RWPE1 (cell line): Measurements from ENCODE around the gene TRPM3.
"Not testable (repeated sequence)": the region's sequence is repeated elsewhere in the genome, so short reads cannot be mapped to it uniquely, and the experiment has no call there.

Source experiments
- CTCF ChIA-PET: fragments of 350-600 bp; sonication (Branson Sonifier 250); formaldehyde crosslinking; extraction: SDS; loops from one replicate; lab custom pipeline; 2021; lab: Yijun Ruan, JAX
- POLR2A ChIA-PET: fragments of 400-600 bp; formaldehyde crosslinking; extraction: SDS; loops from one replicate; lab custom pipeline; 2020; ENCODE audit warnings: antibody characterized with exemption; ENCODE audit not compliant: low non-redundant PET; lab: Yijun Ruan, JAX
- DNase-seq: peaks from one replicate; pipeline ENCODE4 v3.0.0; 2012; ENCODE audit warnings: low spot score
- H3K27ac ChIP-seq: fragments of 450-650 bp; 2 replicates; pipeline ENCODE4 v1.5.1; 2017
- TF ChIP-seq, protein P1 (sequence below): fragments of 450-650 bp; conservative IDR thresholded peaks from 2 replicates; pipeline ENCODE4 v1.5.1; 2017; ENCODE audit warnings: low read depth, mild to moderate bottlenecking

Gene TRPM3

GRCh38 chr9:70639853-70640814 lies 481.3 kb downstream of the TRPM3 start:
- TF ChIP-seq, protein P1, sequence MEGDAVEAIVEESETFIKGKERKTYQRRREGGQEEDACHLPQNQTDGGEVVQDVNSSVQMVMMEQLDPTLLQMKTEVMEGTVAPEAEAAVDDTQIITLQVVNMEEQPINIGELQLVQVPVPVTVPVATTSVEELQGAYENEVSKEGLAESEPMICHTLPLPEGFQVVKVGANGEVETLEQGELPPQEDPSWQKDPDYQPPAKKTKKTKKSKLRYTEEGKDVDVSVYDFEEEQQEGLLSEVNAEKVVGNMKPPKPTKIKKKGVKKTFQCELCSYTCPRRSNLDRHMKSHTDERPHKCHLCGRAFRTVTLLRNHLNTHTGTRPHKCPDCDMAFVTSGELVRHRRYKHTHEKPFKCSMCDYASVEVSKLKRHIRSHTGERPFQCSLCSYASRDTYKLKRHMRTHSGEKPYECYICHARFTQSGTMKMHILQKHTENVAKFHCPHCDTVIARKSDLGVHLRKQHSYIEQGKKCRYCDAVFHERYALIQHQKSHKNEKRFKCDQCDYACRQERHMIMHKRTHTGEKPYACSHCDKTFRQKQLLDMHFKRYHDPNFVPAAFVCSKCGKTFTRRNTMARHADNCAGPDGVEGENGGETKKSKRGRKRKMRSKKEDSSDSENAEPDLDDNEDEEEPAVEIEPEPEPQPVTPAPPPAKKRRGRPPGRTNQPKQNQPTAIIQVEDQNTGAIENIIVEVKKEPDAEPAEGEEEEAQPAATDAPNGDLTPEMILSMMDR = peak; percentile 63
- DNase-seq = peak; percentile 46
- no peak overlapping the region for H3K27ac ChIP-seq
- POLR2A ChIA-PET = no interaction called here
- CTCF ChIA-PET = interaction anchor here (0.6 to 1.7 kb wide), 23 partner anchors 13 to 644 kb away, joined by 3 to 21 read pairs (median 3); no protein-coding TSS in a partner anchor

DNA sequence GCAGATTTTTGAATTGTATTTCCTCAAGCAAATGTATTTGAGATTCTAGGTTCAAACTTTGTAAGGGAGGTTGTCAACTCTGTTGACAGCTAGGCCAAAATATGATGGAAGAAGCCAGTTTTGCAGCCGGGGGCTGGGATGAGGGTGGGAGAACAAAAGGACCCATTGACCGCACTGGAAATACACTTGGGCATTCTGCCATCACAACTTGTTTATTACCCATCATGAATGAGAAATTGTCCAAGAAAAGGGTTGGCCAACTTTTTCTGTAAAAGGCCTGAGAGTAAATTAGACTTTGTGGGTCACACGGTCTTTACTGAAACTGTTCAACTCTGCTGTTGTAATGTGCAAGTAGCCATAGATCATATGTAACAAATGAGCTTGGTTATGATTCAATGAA lies 485.6 kb downstream of the TRPM3 start:
- ChIA-PET POLR2A (no interaction called here), CTCF (interaction anchor here (0.7 kb wide), 1 partner anchor 357 kb away, joined by 5 read pairs; no protein-coding TSS in a partner anchor)
- H3K27ac ChIP-seq = no peak overlapping the region
- TF ChIP-seq, protein P1 = no peak
- DNase-seq = no peak

DNA sequence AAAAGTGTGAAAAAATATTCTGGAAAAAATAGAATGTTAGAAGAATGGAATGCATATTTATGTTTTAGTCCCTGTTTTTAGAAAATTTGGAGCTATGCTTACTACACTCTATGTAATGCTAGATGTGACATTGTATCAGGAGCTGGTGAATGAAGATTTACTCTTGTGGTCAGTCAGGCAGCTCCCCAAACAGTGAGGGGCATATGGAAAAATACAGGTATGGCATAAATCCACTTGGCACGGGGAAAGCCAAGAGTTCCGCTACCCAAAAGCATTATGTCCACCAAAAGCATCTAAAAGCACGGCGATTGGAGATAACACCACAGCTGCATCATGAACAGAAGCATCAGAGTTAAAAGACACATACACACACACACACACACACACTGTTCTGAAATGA lies 486.7 kb downstream of the TRPM3 start:
- TF ChIP-seq, protein P1 = no peak
- H3K27ac ChIP-seq = no peak overlapping the region
- CTCF ChIA-PET = interaction anchor here (0.6 kb wide), 1 partner anchor 12 kb away, joined by 3 read pairs; no protein-coding TSS in a partner anchor
- no peak for DNase-seq
- POLR2A ChIA-PET = no interaction called here

DNA sequence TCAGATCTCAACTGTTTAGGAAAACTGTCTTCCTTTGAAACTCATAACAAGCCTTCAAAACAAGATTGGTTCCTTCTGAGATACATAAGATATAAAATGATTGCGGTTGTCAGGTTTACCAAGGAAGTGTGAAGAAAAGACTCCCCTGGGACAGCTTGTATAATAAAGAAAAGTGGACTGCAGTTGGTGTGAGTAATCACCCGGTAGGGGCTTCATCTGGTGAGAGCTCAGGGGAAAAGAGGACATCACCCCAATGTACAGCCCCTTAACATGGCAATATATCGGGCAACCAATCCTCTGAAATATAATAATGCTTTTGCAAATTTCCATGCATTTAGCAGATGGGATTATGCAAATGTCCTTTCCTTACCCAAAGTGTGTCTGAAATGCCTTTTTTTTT lies 490.4 kb downstream of the TRPM3 start:
- TF ChIP-seq, protein P1 = no peak
- H3K27ac ChIP-seq = no peak overlapping the region
- ChIA-PET CTCF (no interaction called here), POLR2A (no interaction called here)
- no peak for DNase-seq

- TF ChIP-seq, protein P1 = peak; percentile 32
- CTCF ChIA-PET = interaction anchor here (0.6 to 0.9 kb wide), 3 partner anchors 14 to 240 kb away, joined by 3 to 4 read pairs (median 3); no protein-coding TSS in a partner anchor
- DNase-seq = peak; percentile 76
- H3K27ac ChIP-seq, POLR2A ChIA-PET: not testable (repeated sequence)
These were observed 492.2 kb downstream of the TRPM3 start for GRCh38 chr9:70629080-70629685.

DNA sequence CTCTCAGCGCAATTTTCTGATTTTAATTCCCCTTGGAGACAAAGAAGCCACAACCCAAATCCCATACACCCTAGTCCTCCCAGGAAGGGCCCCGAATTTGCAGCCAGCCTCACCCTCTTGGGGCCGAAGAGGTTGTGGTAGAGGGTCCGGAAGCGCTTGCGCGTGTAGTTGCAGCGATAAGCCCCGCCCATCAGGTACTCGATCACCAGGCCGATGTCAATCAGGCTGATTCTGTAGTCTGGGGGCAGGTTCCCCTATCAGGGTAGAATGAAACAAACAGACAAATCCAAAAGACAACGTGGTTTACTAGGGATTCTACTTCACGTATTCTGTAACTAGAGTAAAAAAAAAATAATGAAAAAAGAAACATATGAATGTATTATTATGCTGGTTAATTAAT lies 496.3 kb downstream of the TRPM3 start:
- ChIA-PET CTCF (no interaction called here), POLR2A (no interaction called here)

More for the DNA sequence above, 496.3 kb downstream of the TRPM3 start:
- H3K27ac ChIP-seq = no peak overlapping the region
- no peak for DNase-seq
- TF ChIP-seq, protein P1 = no peak
